Measurements from ENCODE around the gene CMTR1.

GRCh38 chr6:37417393-37417792 lies 15.6 kb upstream of the CMTR1 start:
- TF ChIP-seq CTCF (IDR thresholded peaks at IDR 0.05): no peak
- no peak for TF ChIP-seq POLR2A (IDR thresholded peaks at IDR 0.05)
